ENCODE measurements around the gene LDLRAD4. TPM values are rescaled to one million over a fixed set of nuclear protein-coding genes. Genes with fewer than 3 reads are reported as not detected.

The LDLRAD4 gene
- total RNA-seq, 1 donor from 2014 or later, result 18.3 TPM

- Histone ChIP-seq H3K9me3 (ENCODE audit: control insufficient read depth in 3 of 3, low read length in 3 of 3) (no peaks in the 10 kb centered on the region), H3K27me3 (ENCODE audit: control insufficient read depth in 3 of 3, insufficient read depth in 3 of 3, low read length in 3 of 3) (no peaks in the 10 kb centered on the region), H3K4me1 (ENCODE audit: control insufficient read depth in 3 of 3, insufficient read depth in 3 of 3, low read length in 3 of 3) (peaks cover 12 to 22% (median 14%) of the 10 kb centered on the region in 3 donors), H3K27ac (ENCODE audit: low read depth, low read length) (no peak overlapping the region), H3K9ac (ENCODE audit: low read depth in 1 of 3, low read length in 3 of 3) (no peak overlapping the region), H3K4me3 (ENCODE audit: low read length in 3 of 3) (no peak overlapping the region), H3K36me3 (ENCODE audit: control insufficient read depth in 3 of 3, insufficient read depth in 3 of 3, low read length in 3 of 3) (peaks cover 0 to 1% (median 0%) of the 10 kb centered on the region in 3 donors)
These were observed 225.0 kb downstream of the LDLRAD4 start for GRCh38 chr18:13443552-13443951.

GRCh38 chr18:13444430-13445240 lies 226.1 kb downstream of the LDLRAD4 start:
- H3K27me3 ChIP-seq (ENCODE audit: control insufficient read depth in 3 of 3, insufficient read depth in 3 of 3, low read length in 3 of 3), result no peaks in the 10 kb centered on the region
- H3K4me1 ChIP-seq (ENCODE audit: control insufficient read depth in 3 of 3, insufficient read depth in 3 of 3, low read length in 3 of 3), result peaks cover 14 to 24% (median 20%) of the 10 kb centered on the region in 3 donors
- peaks cover 0 to 1% (median 0%) of the 10 kb centered on the region in 3 donors for H3K36me3 ChIP-seq (ENCODE audit: control insufficient read depth in 3 of 3, insufficient read depth in 3 of 3, low read length in 3 of 3)
- no peak overlapping the region for H3K4me3 ChIP-seq (ENCODE audit: low read length in 3 of 3)
- H3K9me3 ChIP-seq (ENCODE audit: control insufficient read depth in 3 of 3, low read length in 3 of 3), result no peaks in the 10 kb centered on the region
- H3K27ac ChIP-seq (ENCODE audit: low read depth, low read length), result no peak overlapping the region
- H3K9ac ChIP-seq (ENCODE audit: low read depth in 1 of 3, low read length in 3 of 3), result no peak overlapping the region

- H3K27ac ChIP-seq (ENCODE audit: low read depth, low read length), result no peak overlapping the region
- H3K4me3 ChIP-seq (ENCODE audit: low read length in 3 of 3), result no peak overlapping the region
These were observed 226.8 kb downstream of the LDLRAD4 start for GRCh38 chr18:13445241-13445897.

GRCh38 chr18:13446024-13446423 lies 227.5 kb downstream of the LDLRAD4 start:
- no peak overlapping the region for H3K9ac ChIP-seq (ENCODE audit: low read depth in 1 of 3, low read length in 3 of 3)
- H3K4me1 ChIP-seq (ENCODE audit: control insufficient read depth in 3 of 3, insufficient read depth in 3 of 3, low read length in 3 of 3), result peaks cover 15 to 31% (median 30%) of the 10 kb centered on the region in 3 donors
- H3K27me3 ChIP-seq (ENCODE audit: control insufficient read depth in 3 of 3, insufficient read depth in 3 of 3, low read length in 3 of 3), result no peaks in the 10 kb centered on the region
- no peaks in the 10 kb centered on the region for H3K9me3 ChIP-seq (ENCODE audit: control insufficient read depth in 3 of 3, low read length in 3 of 3)
- peaks cover 0 to 1% (median 0%) of the 10 kb centered on the region in 3 donors for H3K36me3 ChIP-seq (ENCODE audit: control insufficient read depth in 3 of 3, insufficient read depth in 3 of 3, low read length in 3 of 3)
- H3K4me3 ChIP-seq (ENCODE audit: low read length in 3 of 3), result no peak overlapping the region
- H3K27ac ChIP-seq (ENCODE audit: low read depth, low read length), result no peak overlapping the region

More at GRCh38 chr18:13445241-13445897, 226.8 kb downstream of the LDLRAD4 start:
- Histone ChIP-seq H3K9ac (ENCODE audit: low read depth in 1 of 3, low read length in 3 of 3) (no peak overlapping the region), H3K36me3 (ENCODE audit: control insufficient read depth in 3 of 3, insufficient read depth in 3 of 3, low read length in 3 of 3) (peaks cover 0 to 1% (median 0%) of the 10 kb centered on the region in 3 donors), H3K9me3 (ENCODE audit: control insufficient read depth in 3 of 3, low read length in 3 of 3) (no peaks in the 10 kb centered on the region), H3K27me3 (ENCODE audit: control insufficient read depth in 3 of 3, insufficient read depth in 3 of 3, low read length in 3 of 3) (no peaks in the 10 kb centered on the region), H3K4me1 (ENCODE audit: control insufficient read depth in 3 of 3, insufficient read depth in 3 of 3, low read length in 3 of 3) (peaks cover 14 to 29% (median 23%) of the 10 kb centered on the region in 3 donors)

- Histone ChIP-seq H3K9me3 (ENCODE audit: control insufficient read depth in 3 of 3, low read length in 3 of 3) (no peaks in the 10 kb centered on the region), H3K27me3 (ENCODE audit: control insufficient read depth in 3 of 3, insufficient read depth in 3 of 3, low read length in 3 of 3) (no peaks in the 10 kb centered on the region), H3K9ac (ENCODE audit: low read depth in 1 of 3, low read length in 3 of 3) (no peak overlapping the region), H3K4me3 (ENCODE audit: low read length in 3 of 3) (no peak overlapping the region), H3K36me3 (ENCODE audit: control insufficient read depth in 3 of 3, insufficient read depth in 3 of 3, low read length in 3 of 3) (peaks cover 0 to 1% (median 0%) of the 10 kb centered on the region in 3 donors), H3K4me1 (ENCODE audit: control insufficient read depth in 3 of 3, insufficient read depth in 3 of 3, low read length in 3 of 3) (peaks cover 23 to 39% (median 38%) of the 10 kb centered on the region in 3 donors), H3K27ac (ENCODE audit: low read depth, low read length) (no peak overlapping the region)
These were observed 228.3 kb downstream of the LDLRAD4 start for GRCh38 chr18:13446610-13447461.

- peak overlapping the region; percentile 19 for H3K27ac ChIP-seq (ENCODE audit: low read depth, low read length)
- H3K36me3 ChIP-seq (ENCODE audit: control insufficient read depth in 3 of 3, insufficient read depth in 3 of 3, low read length in 3 of 3), result no peaks in the 10 kb centered on the region
- peak overlapping the region; percentile 23 to 62 (median 41) for H3K9ac ChIP-seq (ENCODE audit: low read depth in 1 of 3, low read length in 3 of 3)
- no peaks in the 10 kb centered on the region for H3K9me3 ChIP-seq (ENCODE audit: control insufficient read depth in 3 of 3, low read length in 3 of 3)
- H3K4me3 ChIP-seq (ENCODE audit: low read length in 3 of 3), result peak overlapping the region; percentile 41 to 54 (median 46)
- peaks cover 27 to 47% (median 42%) of the 10 kb centered on the region in 3 donors for H3K4me1 ChIP-seq (ENCODE audit: control insufficient read depth in 3 of 3, insufficient read depth in 3 of 3, low read length in 3 of 3)
- H3K27me3 ChIP-seq (ENCODE audit: control insufficient read depth in 3 of 3, insufficient read depth in 3 of 3, low read length in 3 of 3), result no peaks in the 10 kb centered on the region
These were observed 229.2 kb downstream of the LDLRAD4 start for GRCh38 chr18:13447621-13448334.

GRCh38 chr18:13448335-13448795 lies 229.8 kb downstream of the LDLRAD4 start:
- Histone ChIP-seq H3K27me3 (ENCODE audit: control insufficient read depth in 3 of 3, insufficient read depth in 3 of 3, low read length in 3 of 3) (no peaks in the 10 kb centered on the region), H3K4me3 (ENCODE audit: low read length in 3 of 3) (peak overlapping the region in 2 of 3 donors; percentile 41 to 54), H3K9me3 (ENCODE audit: control insufficient read depth in 3 of 3, low read length in 3 of 3) (no peaks in the 10 kb centered on the region), H3K4me1 (ENCODE audit: control insufficient read depth in 3 of 3, insufficient read depth in 3 of 3, low read length in 3 of 3) (peaks cover 27 to 48% (median 45%) of the 10 kb centered on the region in 3 donors), H3K9ac (ENCODE audit: low read depth in 1 of 3, low read length in 3 of 3) (peak overlapping the region in 2 of 3 donors; percentile 41 to 62), H3K36me3 (ENCODE audit: control insufficient read depth in 3 of 3, insufficient read depth in 3 of 3, low read length in 3 of 3) (no peaks in the 10 kb centered on the region), H3K27ac (ENCODE audit: low read depth, low read length) (peak overlapping the region; percentile 19)

- no peak overlapping the region for H3K4me3 ChIP-seq (ENCODE audit: low read length in 3 of 3)
- H3K4me1 ChIP-seq (ENCODE audit: control insufficient read depth in 3 of 3, insufficient read depth in 3 of 3, low read length in 3 of 3), result peaks cover 27 to 52% (median 48%) of the 10 kb centered on the region in 3 donors
- H3K9ac ChIP-seq (ENCODE audit: low read depth in 1 of 3, low read length in 3 of 3), result no peak overlapping the region
These were observed 231.1 kb downstream of the LDLRAD4 start for GRCh38 chr18:13449651-13450050.

More at GRCh38 chr18:13449651-13450050, 231.1 kb downstream of the LDLRAD4 start:
- no peaks in the 10 kb centered on the region for H3K27me3 ChIP-seq (ENCODE audit: control insufficient read depth in 3 of 3, insufficient read depth in 3 of 3, low read length in 3 of 3)
- H3K27ac ChIP-seq (ENCODE audit: low read depth, low read length), result no peak overlapping the region
- no peaks in the 10 kb centered on the region for H3K9me3 ChIP-seq (ENCODE audit: control insufficient read depth in 3 of 3, low read length in 3 of 3)
- H3K36me3 ChIP-seq (ENCODE audit: control insufficient read depth in 3 of 3, insufficient read depth in 3 of 3, low read length in 3 of 3), result peaks cover 0 to 2% (median 0%) of the 10 kb centered on the region in 3 donors

All from skeletal muscle tissue (tissue), 4 donors.